ENCODE results near the gene OR2K2. TPM values are rescaled to one million over a fixed set of nuclear protein-coding genes. Genes with fewer than 3 reads are reported as not detected.

Gene OR2K2, protein sequence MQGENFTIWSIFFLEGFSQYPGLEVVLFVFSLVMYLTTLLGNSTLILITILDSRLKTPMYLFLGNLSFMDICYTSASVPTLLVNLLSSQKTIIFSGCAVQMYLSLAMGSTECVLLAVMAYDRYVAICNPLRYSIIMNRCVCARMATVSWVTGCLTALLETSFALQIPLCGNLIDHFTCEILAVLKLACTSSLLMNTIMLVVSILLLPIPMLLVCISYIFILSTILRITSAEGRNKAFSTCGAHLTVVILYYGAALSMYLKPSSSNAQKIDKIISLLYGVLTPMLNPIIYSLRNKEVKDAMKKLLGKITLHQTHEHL
- 0.12 TPM in 1 of 2 replicates, not detected in the other for total RNA-seq

DNA sequence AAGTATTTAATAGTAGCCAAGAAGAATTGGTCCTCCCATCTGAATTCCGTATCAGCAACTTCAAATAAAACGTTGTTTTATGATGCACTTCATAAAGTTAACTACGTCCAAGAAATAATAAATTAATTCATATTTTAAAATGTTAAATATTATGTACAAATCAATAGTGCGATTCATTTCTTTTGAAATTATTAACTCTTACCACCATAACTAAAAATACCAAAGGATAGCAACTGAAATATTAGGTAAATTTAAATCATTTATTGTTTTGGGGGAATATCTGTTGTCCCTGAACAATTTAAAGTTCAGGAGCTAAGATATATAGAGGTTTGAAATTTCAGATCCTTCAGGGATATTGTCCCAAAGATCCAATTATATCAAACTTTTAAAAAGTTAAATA is at the start of gene OR2K2:
TSS of gene OR2K2 (minus strand) at position 101 of the 400 bp plus-strand sequence. CDS start 1,791 bp downstream, outside the sequence.

Other genes with a start within 250 kb of the OR2K2 start
- gene ECPAS, start 154.2 kb upstream of the OR2K2 start, total RNA-seq, result 113 and 135 TPM in 2 replicates
- 1.3 and 1.9 TPM in 2 replicates for gene ZNF483, start 195.0 kb upstream of the OR2K2 start, total RNA-seq